GM13976 (cell line): ENCODE measurements around the gene GCSAM.

Source experiments
- DNase-seq: peaks from one replicate; pipeline ENCODE4 v3.0.0; 2012; ENCODE audit warnings: low spot score
- in situ Hi-C: fragments of 300-500 bp; cut with MboI; formaldehyde crosslinking; loops from one replicate; pipeline ENCODE4 v1.12.0; 2022; ENCODE audit warnings: low sequenced_read_pairs, mixed read lengths, inconsistent platforms; ENCODE audit not compliant: unreplicated experiment
- TF ChIP-seq, protein P1 (sequence below): IDR thresholded peaks from 2 replicates; pipeline ENCODE4 v1.5.1; 2012; ENCODE audit warnings: borderline replicate concordance, mild to moderate bottlenecking; ENCODE audit not compliant: insufficient read depth; ENCODE audit errors: extremely low read depth, missing control alignments, control extremely low read depth

The GCSAM gene

DNA sequence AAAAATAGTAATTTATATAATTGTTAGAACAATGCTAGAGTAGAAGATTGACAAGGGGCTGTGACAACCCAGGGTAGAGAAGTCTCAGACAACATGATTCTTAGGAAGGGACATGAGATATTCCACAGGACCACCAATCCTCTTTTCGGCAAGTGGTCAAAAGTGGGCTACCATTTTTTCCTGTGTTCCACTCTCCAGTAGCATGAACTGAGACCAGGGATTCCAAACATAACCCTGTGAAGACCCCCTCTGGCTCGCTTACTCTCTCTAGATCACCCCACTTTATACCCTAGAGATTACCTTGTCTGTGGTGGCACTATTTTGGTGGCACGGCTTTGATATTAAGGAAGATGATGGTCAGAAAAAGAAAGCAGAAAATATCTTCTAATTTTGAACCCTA lies 960 bp downstream of the GCSAM start:
- DNase-seq = no peak
- in situ Hi-C loops = loop anchor here (25.0 kb wide), 1 partner anchor 855 kb away; the partner anchor contains the start of genes CD200R1 and GTPBP8
- TF ChIP-seq, protein P1, sequence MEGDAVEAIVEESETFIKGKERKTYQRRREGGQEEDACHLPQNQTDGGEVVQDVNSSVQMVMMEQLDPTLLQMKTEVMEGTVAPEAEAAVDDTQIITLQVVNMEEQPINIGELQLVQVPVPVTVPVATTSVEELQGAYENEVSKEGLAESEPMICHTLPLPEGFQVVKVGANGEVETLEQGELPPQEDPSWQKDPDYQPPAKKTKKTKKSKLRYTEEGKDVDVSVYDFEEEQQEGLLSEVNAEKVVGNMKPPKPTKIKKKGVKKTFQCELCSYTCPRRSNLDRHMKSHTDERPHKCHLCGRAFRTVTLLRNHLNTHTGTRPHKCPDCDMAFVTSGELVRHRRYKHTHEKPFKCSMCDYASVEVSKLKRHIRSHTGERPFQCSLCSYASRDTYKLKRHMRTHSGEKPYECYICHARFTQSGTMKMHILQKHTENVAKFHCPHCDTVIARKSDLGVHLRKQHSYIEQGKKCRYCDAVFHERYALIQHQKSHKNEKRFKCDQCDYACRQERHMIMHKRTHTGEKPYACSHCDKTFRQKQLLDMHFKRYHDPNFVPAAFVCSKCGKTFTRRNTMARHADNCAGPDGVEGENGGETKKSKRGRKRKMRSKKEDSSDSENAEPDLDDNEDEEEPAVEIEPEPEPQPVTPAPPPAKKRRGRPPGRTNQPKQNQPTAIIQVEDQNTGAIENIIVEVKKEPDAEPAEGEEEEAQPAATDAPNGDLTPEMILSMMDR = no peak

DNA sequence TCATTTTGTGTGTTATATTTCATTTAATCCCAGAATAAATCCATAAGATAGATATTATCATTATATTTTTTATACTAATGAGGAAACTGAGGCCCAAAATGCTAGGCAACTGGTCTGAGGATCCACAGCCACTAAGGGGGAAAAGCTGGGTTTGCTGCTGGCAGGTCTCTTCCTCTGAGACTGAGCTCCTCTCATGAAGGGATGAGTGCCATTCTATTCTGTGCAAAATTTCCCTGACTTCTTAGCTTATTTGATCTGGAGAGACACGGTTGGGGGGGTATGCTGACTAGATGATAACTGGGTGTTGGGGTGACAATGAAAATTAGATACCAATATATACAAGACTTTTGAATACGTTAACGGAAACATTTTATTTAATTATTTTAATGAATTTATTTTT lies 1.9 kb downstream of the GCSAM start:
- in situ Hi-C loops = loop anchor here (25.0 kb wide), 1 partner anchor 856 kb away; the partner anchor contains the start of genes CD200R1 and GTPBP8
- TF ChIP-seq, protein P1 = no peak

DNA sequence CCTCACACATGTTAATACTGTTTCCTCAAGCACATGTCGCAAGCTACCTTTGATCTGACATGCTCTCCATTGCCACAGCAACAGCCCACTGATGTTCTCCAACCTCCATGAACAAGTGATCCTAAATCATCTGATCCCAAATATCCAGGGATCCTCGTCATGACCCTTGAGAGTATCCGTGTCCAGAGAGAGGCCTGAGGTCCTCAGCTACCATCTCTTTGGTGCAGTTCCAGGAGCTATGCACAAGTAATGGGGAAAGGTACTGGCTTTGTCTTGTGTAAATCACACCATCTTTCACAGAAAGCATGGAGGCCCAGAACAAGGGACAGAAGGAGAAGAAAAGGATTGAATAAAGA lies 2.4 kb downstream of the GCSAM start:
- TF ChIP-seq, protein P1 = no peak
- in situ Hi-C loops = loop anchor here (25.0 kb wide), 1 partner anchor 857 kb away; the partner anchor contains the start of genes CD200R1 and GTPBP8
- no peak for DNase-seq

More for the DNA sequence above, 1.9 kb downstream of the GCSAM start:
- no peak for DNase-seq

DNA sequence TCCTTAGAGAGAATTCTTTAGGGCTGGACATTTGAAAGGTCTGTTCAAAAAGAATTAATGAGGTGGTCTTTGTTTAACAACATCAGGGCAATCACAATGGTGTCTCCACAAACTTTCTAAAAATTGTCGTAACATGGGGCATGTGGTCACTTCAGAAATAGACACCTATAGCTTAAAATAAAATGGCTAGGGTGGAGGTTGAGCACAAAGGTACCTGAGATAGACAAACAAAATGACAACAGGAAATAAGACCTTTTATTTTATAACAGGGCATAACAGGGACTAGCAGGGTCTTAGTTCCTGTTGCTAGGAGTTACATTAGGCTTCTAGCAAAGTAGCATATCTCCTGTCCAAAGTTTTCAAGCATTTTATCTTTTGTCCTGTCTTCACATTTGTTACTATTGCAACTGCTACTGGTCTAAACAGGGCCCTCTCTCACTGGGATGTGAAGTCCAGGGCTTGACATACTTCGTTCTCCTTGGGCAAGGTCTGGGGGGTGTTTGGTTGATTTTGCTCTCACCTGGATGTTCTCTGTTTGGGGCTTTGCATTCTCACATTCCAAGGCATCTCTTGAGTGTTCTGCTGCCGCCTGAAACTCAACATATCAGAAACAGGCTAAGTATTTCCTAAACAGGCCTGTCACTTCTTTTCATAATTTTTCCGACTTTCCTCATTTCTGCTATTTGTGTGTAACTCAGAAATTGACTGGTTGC lies 3.0 kb downstream of the GCSAM start:
- no peak for DNase-seq
- TF ChIP-seq, protein P1 = no peak
- in situ Hi-C loops = loop anchor here (25.0 kb wide), 1 partner anchor 857 kb away; the partner anchor contains the start of genes CD200R1 and GTPBP8

DNA sequence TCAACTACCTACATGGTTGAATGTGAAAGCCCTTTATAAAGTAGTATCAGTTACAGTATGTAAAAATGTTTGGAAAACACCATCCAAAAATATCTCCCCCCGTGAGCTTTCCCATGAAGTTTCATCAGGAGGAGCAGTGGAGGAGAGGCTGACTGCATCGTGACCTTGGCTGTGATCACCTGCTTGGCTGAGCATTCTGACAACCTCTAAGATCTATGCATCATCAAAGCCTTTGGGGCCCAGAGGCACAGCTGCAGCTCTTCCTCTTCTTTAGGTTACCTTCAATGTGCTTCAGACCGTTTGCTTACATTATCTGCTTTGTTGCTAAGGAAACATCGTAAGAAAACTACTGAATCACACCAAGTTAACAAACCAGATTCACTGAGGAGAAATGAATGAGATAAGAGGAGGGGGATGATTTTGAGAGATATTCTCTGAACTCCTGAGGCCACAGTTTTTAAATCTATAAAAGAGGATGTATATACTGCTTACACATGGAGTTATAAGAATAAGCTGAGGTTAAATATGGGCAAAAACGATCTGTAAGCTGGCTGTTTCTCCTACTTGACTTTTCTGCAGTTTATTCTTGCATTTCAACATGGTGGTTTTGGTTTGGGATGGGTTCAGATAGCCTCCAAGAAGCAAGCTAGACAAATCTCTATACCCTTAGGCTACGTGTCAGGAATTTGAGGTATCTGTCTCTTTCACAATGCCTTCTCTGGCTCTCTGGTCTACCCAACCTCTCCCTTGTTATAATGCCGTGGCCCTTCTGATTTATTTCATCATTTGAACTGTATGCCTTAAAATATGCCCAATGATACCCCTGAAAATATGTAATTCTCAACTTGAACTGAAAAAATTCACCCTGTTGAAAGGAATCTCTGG lies 4.0 kb downstream of the GCSAM start:
- DNase-seq = no peak
- TF ChIP-seq, protein P1 = no peak
- in situ Hi-C loops = loop anchor here (25.0 kb wide), 1 partner anchor 858 kb away; the partner anchor contains the start of genes CD200R1 and GTPBP8
